Lower lobe of right lung (tissue), 2 donors: ENCODE results near the gene RNF182. TPM values are rescaled to one million over a fixed set of nuclear protein-coding genes. Genes with fewer than 3 reads are reported as not detected.
"Not testable (repeated sequence)": the region's sequence is repeated elsewhere in the genome, so short reads cannot be mapped to it uniquely, and the experiment has no call there.

Experiments used
- ATAC-seq, 2 donors: fragments of 200-7000 bp; cut with Tn5 transposase; one replicate each; pipeline ENCODE4 v1.9.1; 2020 to 2022; ENCODE audit warnings: mild to moderate bottlenecking in 2 of 2, moderate library complexity in 2 of 2
- DNase-seq: peaks from one replicate; pipeline ENCODE4 v3.0.0-alpha.2; 2020
- H3K27ac ChIP-seq: fragments of 200-600 bp; one replicate; pipeline ENCODE4 v1.8.0; 2022
- H3K27me3 ChIP-seq: fragments of 200-600 bp; one replicate; pipeline ENCODE4 v1.8.0; 2022; ENCODE audit warnings: low read depth
- H3K36me3 ChIP-seq: fragments of 200-600 bp; one replicate; pipeline ENCODE4 v1.8.0; 2022; ENCODE audit warnings: mild to moderate bottlenecking
- H3K4me1 ChIP-seq: fragments of 200-600 bp; one replicate; pipeline ENCODE4 v1.8.0; 2022
- H3K4me3 ChIP-seq: fragments of 200-600 bp; one replicate; pipeline ENCODE4 v1.8.0; 2022; ENCODE audit warnings: mild to moderate bottlenecking
- H3K9me3 ChIP-seq: fragments of 200-600 bp; one replicate; pipeline ENCODE4 v1.8.0; 2022
- intact Hi-C: fragments of 100-400 bp; cut with DNase I; formaldehyde crosslinking; loops from one replicate; pipeline ENCODE4 v1.11.0; 2022
- total RNA-seq: library from RNA; stranded (reverse); fragmentation: NEBNext Ultra II Directional; extraction: Animal tissue kit (Norgen Biotek cat#: 25700); gene quantifications from one replicate; pipeline ENCODE4 v1.2.1, GENCODE V29; 2021
- TF ChIP-seq, protein P1 (sequence below): fragments of 200-600 bp; IDR thresholded peaks from one replicate; pipeline ENCODE4 v1.8.0; 2022; ENCODE audit warnings: antibody characterized with exemption, mild to moderate bottlenecking
- donor health status: DM: no; HTN: yes; CAD: no; lungs with severe emphysema.

RNF182 gene
- total RNA-seq, 1 donor from 2014 or later, result 5.3 TPM

GRCh38 chr6:13971303-13971702, 46.6 kb downstream of the RNF182 start:
- Histone ChIP-seq H3K9me3 (peaks cover 18% of the 10 kb centered on the region), H3K4me3 (no peak overlapping the region), H3K27ac (no peak overlapping the region), H3K27me3 (no peaks in the 10 kb centered on the region), H3K36me3 (no peaks in the 10 kb centered on the region), H3K4me1 (no peaks in the 10 kb centered on the region)
- TF ChIP-seq, protein P1, sequence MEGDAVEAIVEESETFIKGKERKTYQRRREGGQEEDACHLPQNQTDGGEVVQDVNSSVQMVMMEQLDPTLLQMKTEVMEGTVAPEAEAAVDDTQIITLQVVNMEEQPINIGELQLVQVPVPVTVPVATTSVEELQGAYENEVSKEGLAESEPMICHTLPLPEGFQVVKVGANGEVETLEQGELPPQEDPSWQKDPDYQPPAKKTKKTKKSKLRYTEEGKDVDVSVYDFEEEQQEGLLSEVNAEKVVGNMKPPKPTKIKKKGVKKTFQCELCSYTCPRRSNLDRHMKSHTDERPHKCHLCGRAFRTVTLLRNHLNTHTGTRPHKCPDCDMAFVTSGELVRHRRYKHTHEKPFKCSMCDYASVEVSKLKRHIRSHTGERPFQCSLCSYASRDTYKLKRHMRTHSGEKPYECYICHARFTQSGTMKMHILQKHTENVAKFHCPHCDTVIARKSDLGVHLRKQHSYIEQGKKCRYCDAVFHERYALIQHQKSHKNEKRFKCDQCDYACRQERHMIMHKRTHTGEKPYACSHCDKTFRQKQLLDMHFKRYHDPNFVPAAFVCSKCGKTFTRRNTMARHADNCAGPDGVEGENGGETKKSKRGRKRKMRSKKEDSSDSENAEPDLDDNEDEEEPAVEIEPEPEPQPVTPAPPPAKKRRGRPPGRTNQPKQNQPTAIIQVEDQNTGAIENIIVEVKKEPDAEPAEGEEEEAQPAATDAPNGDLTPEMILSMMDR, result no peak
- DNase-seq (no peak), ATAC-seq (no peak)
- intact Hi-C loops, result no loop called here

DNA sequence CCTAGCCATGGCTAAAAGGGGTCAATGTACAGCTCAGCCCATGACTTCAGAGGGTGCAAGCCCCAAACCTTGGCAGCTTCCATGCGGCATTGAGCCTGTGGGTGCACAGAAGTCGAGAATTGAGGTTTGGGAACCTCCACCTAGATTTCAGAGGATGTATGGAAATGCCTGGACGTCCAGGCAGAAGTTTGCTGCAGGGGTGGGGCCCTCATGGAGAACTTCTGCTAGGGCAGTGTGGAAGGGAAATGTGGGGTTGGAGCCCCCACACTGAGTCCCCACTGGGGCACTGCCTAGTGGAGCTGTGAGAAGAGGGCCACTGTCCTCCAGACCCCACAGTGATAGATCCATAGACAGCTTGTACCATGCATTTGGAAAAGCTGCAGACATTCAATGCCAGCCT, 47.9 kb downstream of the RNF182 start:
- H3K36me3 ChIP-seq, H3K4me1 ChIP-seq, intact Hi-C loops, ATAC-seq, H3K4me3 ChIP-seq, H3K27me3 ChIP-seq, DNase-seq, H3K27ac ChIP-seq: not testable (repeated sequence)
- peaks cover 18% of the 10 kb centered on the region for H3K9me3 ChIP-seq

GRCh38 chr6:13973422-13973821, 48.7 kb downstream of the RNF182 start:
- H3K27ac ChIP-seq, ATAC-seq, H3K4me1 ChIP-seq, H3K4me3 ChIP-seq, H3K36me3 ChIP-seq, DNase-seq, H3K27me3 ChIP-seq, intact Hi-C loops: not testable (repeated sequence)
- peaks cover 18% of the 10 kb centered on the region for H3K9me3 ChIP-seq

- DNase-seq (no peak), ATAC-seq (no peak)
- Histone ChIP-seq H3K9me3 (no peaks in the 10 kb centered on the region), H3K4me1 (no peaks in the 10 kb centered on the region), H3K27me3 (no peaks in the 10 kb centered on the region), H3K4me3 (no peak overlapping the region), H3K27ac (no peak overlapping the region), H3K36me3 (no peaks in the 10 kb centered on the region)
- intact Hi-C loops, result no loop called here
- TF ChIP-seq, protein P1, result no peak
Measured at GRCh38 chr6:13978102-13978640, 53.4 kb downstream of the RNF182 start.

GRCh38 chr6:13978787-13979186, 54.0 kb downstream of the RNF182 start:
- ATAC-seq, result no peak
- DNase-seq, result no peak
- no peaks in the 10 kb centered on the region for H3K36me3 ChIP-seq
- intact Hi-C loops, result no loop called here
- H3K27me3 ChIP-seq, result no peaks in the 10 kb centered on the region
- no peak overlapping the region for H3K4me3 ChIP-seq
- H3K27ac ChIP-seq, result no peak overlapping the region
- no peaks in the 10 kb centered on the region for H3K9me3 ChIP-seq
- TF ChIP-seq, protein P1, result no peak
- H3K4me1 ChIP-seq, result no peaks in the 10 kb centered on the region

DNA sequence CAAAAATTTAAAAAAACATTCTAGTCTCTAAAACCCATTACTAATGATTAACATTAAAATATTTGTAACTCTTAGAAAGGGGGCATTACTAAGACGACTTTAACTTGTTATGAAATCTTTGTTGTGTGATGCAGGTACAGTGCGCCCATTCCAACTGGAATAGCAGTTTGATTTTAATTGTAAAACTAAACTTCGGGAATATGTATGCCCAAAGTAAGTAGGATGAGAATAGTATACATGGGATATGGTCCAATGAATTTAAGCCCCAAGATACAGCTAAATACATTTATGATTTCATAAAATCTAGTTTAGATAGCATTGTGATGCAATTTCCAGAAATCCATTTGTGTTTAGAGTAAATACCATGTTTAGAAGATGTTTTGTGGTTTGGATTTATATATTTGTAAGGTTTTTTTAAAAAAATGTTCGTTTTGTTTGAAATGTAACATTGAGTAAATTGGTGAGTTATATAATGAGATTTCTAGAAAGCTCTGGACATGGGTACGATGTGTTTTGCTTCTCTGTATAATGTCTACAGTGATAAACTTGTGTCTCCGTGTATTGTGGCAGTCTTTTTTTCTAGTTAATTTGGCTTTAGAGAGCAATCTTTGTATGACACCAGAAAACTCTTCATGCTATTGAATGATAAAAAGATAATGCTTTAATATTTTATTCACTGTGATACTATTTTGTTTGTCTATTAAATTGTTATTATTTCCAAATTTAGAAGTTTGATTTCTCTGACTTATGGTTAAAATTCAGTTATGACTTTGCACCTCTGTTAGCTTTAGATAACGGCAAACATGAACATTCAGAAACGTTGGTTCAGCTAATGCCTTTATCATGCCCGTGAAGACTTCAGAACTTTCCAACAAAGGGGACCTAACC, 54.8 kb downstream of the RNF182 start:
- Histone ChIP-seq H3K27me3 (no peaks in the 10 kb centered on the region), H3K4me3 (no peak overlapping the region), H3K36me3 (no peaks in the 10 kb centered on the region), H3K27ac (no peak overlapping the region), H3K9me3 (no peaks in the 10 kb centered on the region), H3K4me1 (no peaks in the 10 kb centered on the region)
- intact Hi-C loops, result no loop called here
- TF ChIP-seq, protein P1, result no peak
- no peak for DNase-seq
- no peak for ATAC-seq
